Adipose tissue (tissue), 3 donors: Measurements from ENCODE around the gene ARHGAP42. TPM values are rescaled to one million over a fixed set of nuclear protein-coding genes. Genes with fewer than 3 reads are reported as not detected.

Experiments
- H3K27ac ChIP-seq: one replicate; pipeline ENCODE4 v1.5.1; 2013; ENCODE audit warnings: low read depth, low read length
- WGBS, 3 donors: extraction: QIAGEN DNeasy Blood & Tissue Kit; methylation state at CpG; one replicate each; pipeline ENCODE4 v1.1.7; 2013; 5-methylcytosine and 5-hydroxymethylcytosine counted together
- polyA plus RNA-seq, 3 donors: library from polyadenylated mRNA; stranded (reverse); fragments of 200-250 nt; gene quantifications; one replicate each; pipeline ENCODE4 v1.2.3, GENCODE V29; 2013
- donor health status: healthy with polysubstance abuse.
- donor health status: Bipolar disorder and iron deficiency.
- donor health status: healthy.

The ARHGAP42 gene
- polyA plus RNA-seq, 3 donors, result 0.87 to 11.6 (median 6.2) TPM

GRCh38 chr11:100841711-100842407 is 154.8 kb downstream of the ARHGAP42 start:
- WGBS, 3 donors, result 77 to 89% (median 86%) methylated on average over 4 of the region's 4 CpGs
- H3K27ac ChIP-seq, result no peak overlapping the region

- 32 to 79% (median 73%) methylated on average over 3 of the region's 3 CpGs for WGBS, 3 donors
- no peak overlapping the region for H3K27ac ChIP-seq
Observed at GRCh38 chr11:100847696-100848216, 160.7 kb downstream of the ARHGAP42 start.

- H3K27ac ChIP-seq, result no peak overlapping the region
- WGBS, 3 donors, result 19 to 45% (median 36%) methylated on average over 4 of the region's 4 CpGs
Observed at GRCh38 chr11:100849009-100849900, 162.2 kb downstream of the ARHGAP42 start.

- H3K27ac ChIP-seq, result no peak overlapping the region
- 53 to 63% (median 59%) methylated on average over 4 of the region's 4 CpGs for WGBS, 3 donors
Observed at GRCh38 chr11:100849901-100850235, 162.8 kb downstream of the ARHGAP42 start.

GRCh38 chr11:100851147-100851546 is 164.1 kb downstream of the ARHGAP42 start:
- WGBS, 3 donors, result 87 to 97% (median 95%) methylated on average over 4 of the region's 4 CpGs
- H3K27ac ChIP-seq, result no peak overlapping the region

GRCh38 chr11:100851584-100852152 is 164.6 kb downstream of the ARHGAP42 start:
- no peak overlapping the region for H3K27ac ChIP-seq

GRCh38 chr11:100855466-100856067 is 168.5 kb downstream of the ARHGAP42 start:
- H3K27ac ChIP-seq, result no peak overlapping the region

More at GRCh38 chr11:100851584-100852152, 164.6 kb downstream of the ARHGAP42 start:
- WGBS, 3 donors, result 53 to 92% (median 92%) methylated on average over 5 of the region's 5 CpGs

GRCh38 chr11:100857236-100858005 is 170.3 kb downstream of the ARHGAP42 start:
- WGBS, 3 donors, result 47 to 88% (median 85%) methylated on average over 4 of the region's 4 CpGs
- H3K27ac ChIP-seq, result no peak overlapping the region

More at GRCh38 chr11:100855466-100856067, 168.5 kb downstream of the ARHGAP42 start:
- WGBS, 3 donors, result 0 to 3% (median 3%) methylated on average over 1 of the region's 1 CpG

GRCh38 chr11:100860318-100861155 is 173.4 kb downstream of the ARHGAP42 start:
- 88 to 89% (median 89%) methylated on average over 7 of the region's 7 CpGs for WGBS, 3 donors
- H3K27ac ChIP-seq, result no peak overlapping the region

- H3K27ac ChIP-seq, result no peak overlapping the region
- WGBS, 3 donors, result 53 to 84% (median 83%) methylated on average over 3 of the region's 3 CpGs
Observed at GRCh38 chr11:100861212-100861611, 174.1 kb downstream of the ARHGAP42 start.

GRCh38 chr11:100863080-100863581 is 176.0 kb downstream of the ARHGAP42 start:
- no peak overlapping the region for H3K27ac ChIP-seq
- WGBS, 3 donors, result 15 to 46% (median 27%) methylated on average over 2 of the region's 2 CpGs

- 65 to 92% (median 89%) methylated on average over 4 of the region's 4 CpGs for WGBS, 3 donors
- H3K27ac ChIP-seq, result no peak overlapping the region
Observed at GRCh38 chr11:100865443-100866065, 178.5 kb downstream of the ARHGAP42 start.

- H3K27ac ChIP-seq, result no peak overlapping the region
Observed at GRCh38 chr11:100866453-100866852, 179.4 kb downstream of the ARHGAP42 start.

- WGBS, 3 donors, result 59 to 96% (median 91%) methylated on average over 2 of the region's 2 CpGs
- no peak overlapping the region for H3K27ac ChIP-seq
Observed at GRCh38 chr11:100867606-100868005, 180.5 kb downstream of the ARHGAP42 start.

GRCh38 chr11:100869328-100869727 is 182.2 kb downstream of the ARHGAP42 start:
- WGBS, 3 donors, result 45 to 84% (median 83%) methylated on average over 1 of the region's 1 CpG

GRCh38 chr11:100870138-100870537 is 183.1 kb downstream of the ARHGAP42 start:
- no peak overlapping the region for H3K27ac ChIP-seq
- WGBS, 3 donors, result 62 to 88% (median 86%) methylated on average over 4 of the region's 4 CpGs

More at GRCh38 chr11:100869328-100869727, 182.2 kb downstream of the ARHGAP42 start:
- H3K27ac ChIP-seq, result no peak overlapping the region
